ENCODE results near the gene C16orf74. TPM values are rescaled to one million over a fixed set of nuclear protein-coding genes. Genes with fewer than 3 reads are reported as not detected.

The C16orf74 gene
- total and polyA plus RNA-seq, 11 donors: 0.53 to 4.1 (median 1.6) TPM

DNA sequence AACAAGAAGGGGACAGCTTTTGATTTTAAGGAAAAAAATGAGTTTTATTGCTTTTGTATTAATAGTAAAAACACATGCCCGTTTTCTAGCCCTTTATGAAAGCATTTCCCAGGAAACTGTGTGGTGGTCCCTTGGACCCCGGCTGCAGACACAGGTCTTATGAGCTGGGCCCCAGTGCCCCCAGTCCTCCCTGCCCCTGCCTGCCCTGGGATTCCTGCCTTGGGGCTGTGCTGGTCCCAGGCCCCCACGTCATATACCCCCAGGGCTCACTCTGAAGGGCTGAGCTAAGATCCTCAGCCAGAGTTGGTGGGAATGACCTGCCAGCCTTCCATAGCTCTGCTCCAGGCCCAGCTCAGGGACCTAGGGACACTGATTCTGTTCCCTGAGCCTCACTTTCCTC, 92.9 kb downstream of the C16orf74 start:
- Histone ChIP-seq H3K4me3 (no peak overlapping the region), H3K9me3 (no peaks in the 10 kb centered on the region), H3K27ac (no peak overlapping the region), H3K36me3 (peaks cover 0 to 88% (median 65%) of the 10 kb centered on the region in 9 donors), H3K27me3 (no peaks in the 10 kb centered on the region), H3K4me1 (peaks cover 0 to 27% (median 11%) of the 10 kb centered on the region in 12 donors)
- 84 to 97% (median 94%) methylated on average over 3 of the region's 3 CpGs for WGBS, 4 donors
- intact Hi-C loops (cut with DNase I): loop anchor here in 1 of 10 donors (5.0 kb wide), 1 partner anchor 59 kb away; no protein-coding TSS in a partner anchor
- no peak for ATAC-seq
- peak in 1 of 5 donors; percentile 11 for DNase-seq
- TF ChIP-seq CTCF (IDR thresholded peaks at IDR 0.05): no peak
- TF ChIP-seq POLR2A (IDR thresholded peaks at IDR 0.05): no peak

MicroRNAs within 50 kb of the gene (microRNA counts, 767-probe panel; counts per million panel counts)
- microRNA hsa-miR-1910: 0 to 71.6 counts per million in 2 donors

Small RNA genes lying within 50 kb of the gene (microRNA-seq; reads per million reads assigned to microRNA genes)
- 0 to 1.2 (median 0.51) reads per million in 4 donors for gene MIR1910

Other genes with a start within 250 kb of the C16orf74 start
- 10 to 100 TPM; 23.4 to 48.4 (median 38.5) TPM for gene GSE1, start 137.8 kb downstream of the C16orf74 start, total RNA-seq
- gene GSE1, start 137.8 kb downstream of the C16orf74 start, polyA plus RNA-seq: 10 to 100 TPM; 18.1 to 35.3 TPM
- 1 to 10 TPM in 1 of 9 donors, under 1 TPM in 7, not detected in 1; 0.19 to 4.2 (median 0.56) TPM for gene GINS2, start 62.1 kb downstream of the C16orf74 start, total RNA-seq
- gene GINS2, start 62.1 kb downstream of the C16orf74 start, polyA plus RNA-seq: under 1 TPM; 0.15 to 0.36 TPM
- gene EMC8, start 48.4 kb upstream of the C16orf74 start, total RNA-seq: 10 to 100 TPM; 20.7 to 39.1 (median 24.4) TPM
- gene EMC8, start 48.4 kb upstream of the C16orf74 start, polyA plus RNA-seq: 10 to 100 TPM in 1 of 2 donors, 1 to 10 TPM in 1; 9.2 to 28.8 TPM
- gene COX4I1, start 48.6 kb upstream of the C16orf74 start, total RNA-seq: 1,000 to 10,000 TPM; 1,047 to 2,365 (median 1,785) TPM
- 1,000 to 10,000 TPM; 1,879 to 5,448 TPM for gene COX4I1, start 48.6 kb upstream of the C16orf74 start, polyA plus RNA-seq
- gene IRF8, start 148.1 kb upstream of the C16orf74 start, total RNA-seq: 10 to 100 TPM in 2 of 9 donors, 1 to 10 TPM in 7; 1.8 to 31.8 (median 3.8) TPM
- 1 to 10 TPM; 1.0 to 2.1 TPM for gene IRF8, start 148.1 kb upstream of the C16orf74 start, polyA plus RNA-seq